GM18873 (cell line): ENCODE measurements around the gene TUBG1.
"Not testable (repeated sequence)": the region's sequence is repeated elsewhere in the genome, so short reads cannot be mapped to it uniquely, and the experiment has no call there.

ENCODE experiments used
- ATAC-seq: cut with Tn5 transposase; IDR thresholded peaks from one replicate; pipeline ENCODE4 v1.9.1; 2021; ENCODE audit warnings: mild to moderate bottlenecking, moderate library complexity, moderate number of reproducible peaks; ENCODE audit not compliant: unreplicated experiment, low FRiP score

Gene TUBG1

GRCh38 chr17:42621987-42622386, 12.5 kb downstream of the TUBG1 start:
- ATAC-seq, result not testable (repeated sequence)

GRCh38 chr17:42623271-42623670, 13.8 kb downstream of the TUBG1 start:
- no peak for ATAC-seq

GRCh38 chr17:42623732-42624596, 14.5 kb downstream of the TUBG1 start:
- no peak for ATAC-seq

- not testable (repeated sequence) for ATAC-seq
These were observed 17.7 kb downstream of the TUBG1 start for GRCh38 chr17:42627032-42627764.

GRCh38 chr17:42629411-42630009, 20.0 kb downstream of the TUBG1 start:
- no peak for ATAC-seq

GRCh38 chr17:42632949-42633444, 23.5 kb downstream of the TUBG1 start:
- ATAC-seq, result no peak

GRCh38 chr17:42639525-42640113, 30.1 kb downstream of the TUBG1 start:
- no peak for ATAC-seq

- ATAC-seq, result no peak
These were observed 30.6 kb downstream of the TUBG1 start for GRCh38 chr17:42640121-42640520.

- ATAC-seq, result no peak
These were observed 32.9 kb downstream of the TUBG1 start for GRCh38 chr17:42642336-42642735.

- ATAC-seq, result no peak
These were observed 38.3 kb downstream of the TUBG1 start for GRCh38 chr17:42647778-42648177.

- ATAC-seq, result no peak
These were observed 41.9 kb downstream of the TUBG1 start for GRCh38 chr17:42651392-42651791.

GRCh38 chr17:42653179-42654124, 44.0 kb downstream of the TUBG1 start:
- ATAC-seq, result no peak

- no peak for ATAC-seq
These were observed 46.0 kb downstream of the TUBG1 start for GRCh38 chr17:42655528-42655927.

- no peak for ATAC-seq
These were observed 48.5 kb downstream of the TUBG1 start for GRCh38 chr17:42657824-42658588.

- no peak for ATAC-seq
These were observed 49.8 kb downstream of the TUBG1 start, which contains the start of gene TUBG2 for GRCh38 chr17:42659079-42659931. TUBG2 (plus strand) TSS chr17:42659284; CDS start chr17:42659504, 220 bp downstream.

GRCh38 chr17:42659932-42660274, 50.4 kb downstream of the TUBG1 start:
- ATAC-seq, result not testable (repeated sequence)

- no peak for ATAC-seq
These were observed 51.3 kb downstream of the TUBG1 start for GRCh38 chr17:42660692-42661345.
